NCI-H748 treated with DMSO at 0.1 percent for 48 hours (cell line): ENCODE measurements around the gene FOXA3.
A peak's percentile ranks its signal among the peaks of the same experiment; 100 is the strongest.
"Not testable (repeated sequence)": the region's sequence is repeated elsewhere in the genome, so short reads cannot be mapped to it uniquely, and the experiment has no call there.

Experiments used
- DNase-seq: peaks from one replicate; lab custom pipeline; 2025; lab: John Stamatoyannopoulos, UW

Gene FOXA3

DNA sequence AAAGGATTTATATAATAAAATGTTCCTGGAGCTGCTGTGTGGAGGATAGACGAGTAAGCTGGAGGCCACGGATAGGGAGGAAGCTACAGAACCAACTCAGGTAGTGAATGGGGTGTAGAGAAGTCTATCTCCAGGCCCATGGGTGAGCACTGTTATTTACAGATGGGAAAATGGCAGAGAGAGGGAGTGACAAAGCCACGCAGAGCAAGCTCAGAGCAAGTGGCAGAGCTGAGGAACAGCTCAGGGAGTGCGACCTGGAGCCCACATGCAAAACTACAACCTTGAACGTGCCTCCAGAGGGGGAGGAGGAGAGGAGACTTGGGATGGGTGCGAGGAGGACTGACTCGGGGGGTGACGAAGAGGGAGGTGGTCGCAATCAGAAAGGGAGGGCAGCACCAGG lies 35.6 kb upstream of the FOXA3 start:
- no peak for DNase-seq

DNA sequence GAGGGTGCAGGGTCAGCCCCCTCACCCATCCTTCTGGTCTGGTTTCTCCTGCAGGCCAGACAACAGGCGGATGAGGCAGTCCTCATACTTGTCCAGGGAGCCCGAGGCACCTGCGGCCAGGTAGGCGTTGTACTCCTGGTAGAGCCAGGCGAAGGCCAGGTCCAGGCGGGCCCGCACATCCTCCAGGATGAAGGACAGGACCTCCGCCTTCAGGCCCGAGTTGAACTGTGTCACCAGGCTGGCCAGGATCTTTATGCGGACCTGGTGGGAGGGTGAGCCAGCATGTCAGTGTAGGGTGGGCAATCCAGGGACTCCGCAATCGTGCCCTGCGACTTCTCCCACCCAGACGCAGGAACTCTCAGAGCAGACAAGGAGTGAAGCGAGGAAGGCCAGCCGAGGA lies 35.2 kb upstream of the FOXA3 start:
- DNase-seq: no peak

DNA sequence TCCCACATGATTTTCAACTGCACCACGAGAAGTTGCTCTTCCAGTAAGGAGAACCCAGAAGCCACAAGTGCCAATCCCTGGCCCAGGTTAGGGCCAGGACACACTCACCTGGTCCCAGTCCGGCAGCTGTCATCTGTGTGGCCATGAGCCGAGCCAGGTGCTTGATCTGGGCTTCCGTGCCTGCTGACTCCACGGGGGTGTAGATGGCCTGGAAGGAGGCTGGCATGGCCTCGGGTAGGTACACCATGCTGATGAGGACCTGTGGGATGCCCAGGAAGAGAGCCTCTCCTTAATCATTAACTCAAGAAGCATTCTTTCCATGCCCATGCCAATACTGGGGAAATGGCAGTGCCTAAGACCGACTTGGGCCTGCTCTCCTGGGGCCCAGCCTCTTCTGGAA lies 29.2 kb upstream of the FOXA3 start:
- no peak for DNase-seq

DNA sequence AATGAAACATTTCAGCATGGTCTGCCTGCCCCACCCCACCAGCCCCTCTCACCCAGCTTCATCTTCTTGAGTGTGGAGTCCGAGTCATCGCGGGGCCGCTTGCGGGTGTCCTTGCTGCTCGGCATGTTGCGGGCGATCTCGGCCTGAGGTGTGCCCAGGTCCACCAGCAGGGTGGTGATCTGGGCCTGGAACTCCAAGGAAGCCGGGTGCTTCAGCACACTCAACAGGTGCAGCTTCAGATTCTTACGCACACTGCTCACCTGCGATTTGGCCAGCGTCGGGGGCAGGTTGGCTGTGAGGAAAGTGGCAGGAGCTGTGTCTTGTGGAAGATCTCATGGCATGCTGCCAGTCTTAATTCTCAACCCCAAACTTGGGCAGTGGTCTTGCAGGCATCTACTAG lies 21.9 kb upstream of the FOXA3 start:
- DNase-seq: no peak

DNA sequence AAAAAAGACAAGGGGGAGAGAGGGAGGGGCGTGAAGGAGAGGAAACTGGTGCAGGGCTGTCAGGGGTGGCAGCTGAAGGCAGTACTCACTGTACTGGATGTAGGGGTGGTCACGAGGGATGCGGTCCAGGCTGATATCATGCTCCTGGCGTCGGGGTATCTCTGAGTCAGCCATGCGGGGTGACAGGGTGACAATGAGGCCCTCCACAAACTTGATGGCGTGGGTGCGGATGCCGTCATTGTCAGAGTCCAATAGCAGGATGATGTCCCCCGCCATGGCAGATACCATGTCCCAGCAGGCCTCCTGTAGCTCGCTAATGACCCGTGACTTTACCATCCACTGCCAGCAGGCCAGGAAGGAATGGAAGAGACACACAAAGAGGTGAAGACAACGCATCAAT lies 16.5 kb upstream of the FOXA3 start:
- no peak for DNase-seq

DNA sequence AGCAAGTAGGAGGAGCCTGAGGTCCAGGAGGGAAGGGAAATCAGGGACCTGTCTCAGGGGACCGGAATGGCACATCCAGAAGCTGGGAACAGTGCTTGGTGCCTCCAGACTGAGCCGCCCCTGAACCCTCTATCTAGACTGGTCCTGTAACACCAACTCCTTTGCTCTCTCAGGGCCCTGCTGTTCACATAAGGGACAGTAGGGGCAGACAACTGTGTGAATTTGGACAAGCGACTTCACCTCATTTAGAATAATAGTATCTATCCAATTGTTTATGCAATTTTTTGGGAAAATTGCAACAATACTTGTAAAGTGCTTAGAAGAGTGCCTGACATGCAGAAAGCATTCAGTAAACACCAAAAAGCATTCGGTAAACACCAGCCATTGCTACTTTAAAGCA lies 15.2 kb upstream of the FOXA3 start:
- DNase-seq: no peak

DNA sequence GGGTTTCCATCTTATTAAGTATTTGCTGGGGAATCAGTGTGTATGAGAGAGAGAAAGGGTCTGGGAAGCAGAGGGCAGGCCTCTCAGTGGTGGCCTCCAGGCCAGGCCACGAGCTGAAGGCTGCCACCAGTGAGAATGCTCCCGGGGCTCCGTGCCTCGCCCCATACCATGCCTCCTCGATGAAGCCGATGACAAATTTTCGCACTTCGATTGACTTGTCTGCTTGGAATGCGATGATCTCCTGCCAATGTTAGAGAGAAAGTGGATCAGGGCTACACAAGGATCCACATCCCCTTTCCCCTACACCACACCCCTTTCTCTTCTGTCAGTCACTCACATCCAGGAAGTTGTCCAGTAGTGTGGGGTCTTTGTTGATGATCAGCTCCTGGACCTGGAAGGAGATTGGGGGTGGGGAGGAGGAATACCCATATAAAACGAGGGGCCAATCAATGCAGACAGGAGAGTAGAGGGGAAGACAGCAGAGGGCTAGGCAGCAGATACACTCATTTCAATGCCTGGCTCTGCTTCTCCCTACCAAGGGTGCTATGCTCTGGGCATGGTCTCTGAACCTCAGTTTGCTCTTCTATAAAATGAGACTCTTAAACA lies 11.9 kb upstream of the FOXA3 start:
- DNase-seq: no peak

DNA sequence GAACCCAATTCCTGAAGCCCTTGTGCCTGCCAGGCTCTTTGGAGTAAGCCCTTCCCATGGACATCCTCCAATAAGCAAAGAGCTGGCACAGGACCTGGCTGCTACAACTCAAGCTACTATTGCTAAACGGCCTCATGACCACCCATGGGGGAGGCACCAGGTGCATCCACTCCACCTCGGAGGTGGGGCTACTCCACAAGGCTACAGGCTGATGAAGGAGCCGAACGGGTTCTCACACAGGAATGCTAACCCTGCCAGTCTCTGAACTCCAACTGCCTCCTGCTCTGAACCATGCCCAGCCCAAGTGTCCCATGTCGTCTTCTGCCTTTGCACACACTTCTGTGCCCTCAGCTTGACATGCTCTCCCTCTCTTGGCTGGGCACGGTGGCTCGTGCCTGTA lies 11.1 kb upstream of the FOXA3 start:
- no peak for DNase-seq

DNA sequence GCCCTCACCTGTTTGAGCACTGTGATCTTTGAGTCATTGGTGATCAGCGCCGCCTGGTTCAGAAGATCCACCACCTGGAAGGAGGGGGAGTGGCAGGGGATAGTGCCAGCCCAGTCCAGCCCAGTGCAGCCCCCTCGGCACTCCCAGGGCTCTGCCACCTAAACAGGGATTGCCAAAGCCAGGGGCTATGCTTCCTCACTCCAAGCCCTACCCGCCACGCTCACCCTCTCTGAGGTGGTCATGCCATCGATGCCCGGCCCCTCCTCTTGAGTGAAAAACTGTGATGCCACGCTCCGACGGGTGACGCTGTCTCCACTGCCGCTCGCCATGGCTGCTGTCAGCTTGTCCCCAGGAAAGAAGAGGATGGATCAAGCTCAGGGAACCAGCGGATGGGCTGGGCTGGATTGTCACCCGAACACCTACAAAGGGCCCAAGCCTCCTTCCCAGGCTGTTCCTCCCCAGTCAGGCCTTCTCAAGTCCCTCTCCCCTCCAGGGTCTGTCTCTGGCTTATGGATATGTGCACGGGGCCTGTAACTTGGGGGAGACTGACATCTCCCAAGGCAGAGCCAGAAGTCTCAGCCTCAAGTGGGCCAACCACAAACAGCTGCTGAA lies 9.9 kb upstream of the FOXA3 start:
- DNase-seq: no peak

DNA sequence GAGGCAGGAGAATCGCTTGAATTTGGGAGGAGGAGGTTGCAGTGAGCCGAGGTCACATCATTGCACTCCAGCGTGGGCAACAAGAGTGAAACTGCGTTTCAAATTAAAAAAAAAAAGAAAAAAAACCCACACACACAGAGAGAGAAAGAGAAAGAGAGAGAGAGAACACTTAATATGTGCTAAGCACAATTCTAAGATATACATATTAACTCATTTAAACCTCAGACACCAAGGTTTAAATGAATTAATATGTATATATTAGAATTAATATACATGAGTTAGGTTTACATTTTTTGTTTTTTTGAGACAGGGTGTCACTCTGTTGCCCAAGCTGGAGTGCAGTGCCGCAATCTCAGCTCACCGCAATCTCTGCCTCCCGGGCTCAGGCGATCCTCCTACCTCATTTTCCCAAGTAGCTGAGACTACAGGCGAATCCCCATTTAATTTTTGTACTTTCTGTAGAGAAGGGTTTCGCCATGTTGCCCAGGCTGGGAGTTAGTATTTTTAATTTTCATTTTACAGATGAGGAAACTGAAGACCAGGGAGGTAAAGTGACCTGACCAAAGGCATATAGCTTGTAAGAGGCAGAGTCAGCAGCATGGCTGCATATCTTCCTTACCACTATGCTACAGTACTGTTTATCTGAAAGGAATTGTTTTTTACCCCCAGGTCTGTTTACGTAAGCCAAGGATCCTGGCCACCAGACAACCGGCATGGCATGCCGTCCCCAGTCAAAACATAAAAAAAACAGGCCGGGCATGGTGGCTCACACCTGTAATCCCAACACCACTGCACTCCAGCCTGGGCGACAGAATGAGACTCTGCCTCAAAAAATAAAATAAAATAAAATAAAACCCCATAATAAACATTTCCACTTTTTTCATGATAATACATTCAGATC lies 3.5 kb upstream of the FOXA3 start:
- no peak for DNase-seq

DNA sequence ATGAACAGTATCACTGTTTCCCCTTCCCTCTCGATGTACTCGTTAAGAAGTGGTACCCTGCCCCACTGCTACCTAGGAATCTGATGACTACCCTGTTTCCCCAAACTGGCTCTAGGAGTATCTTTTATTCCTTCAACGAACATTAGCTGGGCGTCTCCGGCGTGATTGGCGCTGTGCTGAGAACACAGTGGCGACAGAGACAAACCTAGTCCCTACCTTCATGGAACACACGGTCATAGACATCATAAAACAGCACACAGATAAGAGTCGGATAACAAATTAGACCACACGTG lies 1.9 kb upstream of the FOXA3 start:
- DNase-seq: no peak

DNA sequence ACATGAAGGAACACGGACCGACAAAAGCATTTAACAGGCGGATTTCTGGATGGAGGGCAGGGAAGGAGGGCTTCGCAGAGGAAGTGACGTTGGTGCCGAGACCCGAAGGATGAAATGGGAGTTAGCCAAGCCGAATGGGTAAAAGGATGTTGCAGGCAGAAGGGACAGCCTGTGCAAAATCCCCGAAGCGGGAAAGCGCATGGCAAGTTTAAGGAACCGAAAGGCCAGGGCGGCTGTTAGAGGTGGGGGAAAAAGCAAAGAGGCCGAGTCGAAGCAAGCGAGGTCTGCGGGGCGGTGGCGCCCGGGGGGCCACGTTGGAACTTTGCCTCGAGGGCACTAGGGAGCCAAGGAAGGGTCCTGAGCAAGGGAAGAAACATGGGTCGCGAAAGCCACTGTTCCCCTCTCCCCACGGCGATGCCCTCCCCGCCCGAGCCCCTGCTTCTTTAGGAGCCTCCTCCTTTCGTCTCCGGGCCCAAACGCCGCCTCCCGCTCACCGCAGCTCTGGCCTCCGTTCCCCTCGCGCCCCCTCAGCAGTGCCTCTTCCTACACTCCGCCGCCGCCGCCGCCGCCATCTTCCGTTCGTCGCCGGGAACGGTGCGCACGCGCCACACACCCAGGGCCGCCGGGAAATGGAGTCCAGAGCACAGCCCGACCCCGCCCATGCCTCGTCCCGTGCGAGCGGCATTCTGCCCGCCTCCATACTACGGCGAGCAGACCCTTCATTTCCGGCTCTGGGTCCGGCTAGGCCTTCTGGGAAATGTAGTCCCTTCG lies 1.4 kb upstream of the FOXA3 start, which contains the start of gene SYMPK:
Gene SYMPK, minus strand, starts transcription at position 584 of the 771 bp plus-strand sequence. CDS start 8,652 bp downstream, outside the sequence.
- peak; percentile 99 for DNase-seq

DNA sequence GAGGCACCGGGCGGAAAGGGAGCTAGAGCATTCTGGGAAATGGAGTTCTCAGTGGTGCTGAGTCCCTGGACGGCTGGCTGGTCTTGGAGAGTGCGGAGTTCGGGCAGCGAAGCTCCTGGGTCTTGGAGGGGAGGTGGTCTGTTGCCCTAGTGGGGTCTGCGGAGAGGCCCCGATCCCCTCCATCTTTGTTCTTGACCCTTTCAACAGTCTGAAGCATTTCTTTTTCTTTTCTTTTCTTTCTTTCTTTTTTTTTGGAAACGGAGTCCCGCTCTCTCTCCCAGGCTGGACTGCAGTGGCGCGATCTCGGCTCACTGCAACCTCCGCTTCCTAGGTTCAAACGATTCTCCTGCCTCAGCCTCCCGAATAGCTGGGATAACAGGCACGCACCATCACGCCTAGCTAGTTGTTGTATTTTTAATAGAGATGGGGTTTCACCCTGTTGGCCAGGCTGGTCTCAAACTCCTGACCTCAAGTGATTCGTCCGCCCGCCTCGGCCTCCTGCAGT lies 739 bp upstream of the FOXA3 start:
- no peak for DNase-seq

DNA sequence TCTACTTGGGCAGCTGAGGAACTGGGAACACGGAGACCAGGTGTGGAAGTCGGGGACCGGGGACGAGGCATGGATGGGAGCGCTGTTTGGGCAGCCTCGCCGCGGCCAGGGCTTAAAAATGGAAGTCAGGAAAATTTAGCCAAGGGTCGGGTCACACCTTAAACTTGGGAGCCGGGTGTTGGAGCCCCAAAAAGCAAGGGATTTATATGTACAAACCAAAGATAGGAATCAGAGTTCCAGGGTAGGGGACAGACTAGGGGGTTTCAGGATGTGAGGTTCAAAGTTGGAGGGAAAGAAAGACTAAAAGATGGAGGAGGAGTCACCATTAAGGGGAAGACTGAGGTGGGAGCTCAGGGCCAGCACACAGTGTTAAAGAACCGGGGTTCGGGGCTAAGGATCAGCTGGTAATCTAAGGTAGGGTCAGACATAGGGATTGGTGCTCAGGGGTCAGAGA lies 530 bp downstream of the FOXA3 start:
- no peak for DNase-seq

DNA sequence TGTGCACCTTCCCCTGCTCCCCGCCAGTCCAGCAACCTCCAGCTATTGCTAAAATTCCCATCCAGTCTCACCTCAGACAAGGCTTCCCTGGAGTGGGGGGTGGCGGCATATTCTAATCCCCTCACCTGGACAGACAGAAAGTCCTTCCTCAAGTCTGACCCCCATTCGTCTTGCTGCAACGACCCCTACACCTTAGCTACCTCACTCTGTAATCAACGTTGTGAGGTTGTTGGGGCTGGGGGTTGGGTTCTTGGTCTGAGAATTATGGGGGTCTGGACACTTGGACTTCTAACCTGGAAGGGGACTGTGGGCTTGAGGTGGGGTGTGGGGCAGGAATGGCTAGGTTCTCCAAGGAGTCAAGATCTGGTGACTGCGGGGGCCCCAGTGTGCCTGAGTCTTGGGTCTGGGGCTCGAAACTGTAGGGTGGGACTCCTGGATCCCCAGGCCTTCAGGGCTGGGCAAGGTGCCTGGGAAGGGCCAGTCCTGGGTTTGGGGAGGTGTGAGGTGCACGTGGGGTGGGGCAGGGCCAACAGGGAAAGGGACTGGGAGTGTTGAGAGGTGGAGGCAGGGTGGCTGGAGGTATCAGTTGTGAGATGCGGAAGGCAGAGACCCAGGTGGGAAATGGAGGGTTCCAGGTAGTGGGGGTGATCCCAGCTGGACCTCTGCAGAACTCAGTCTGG lies 1.3 kb downstream of the FOXA3 start:
- no peak for DNase-seq

DNA sequence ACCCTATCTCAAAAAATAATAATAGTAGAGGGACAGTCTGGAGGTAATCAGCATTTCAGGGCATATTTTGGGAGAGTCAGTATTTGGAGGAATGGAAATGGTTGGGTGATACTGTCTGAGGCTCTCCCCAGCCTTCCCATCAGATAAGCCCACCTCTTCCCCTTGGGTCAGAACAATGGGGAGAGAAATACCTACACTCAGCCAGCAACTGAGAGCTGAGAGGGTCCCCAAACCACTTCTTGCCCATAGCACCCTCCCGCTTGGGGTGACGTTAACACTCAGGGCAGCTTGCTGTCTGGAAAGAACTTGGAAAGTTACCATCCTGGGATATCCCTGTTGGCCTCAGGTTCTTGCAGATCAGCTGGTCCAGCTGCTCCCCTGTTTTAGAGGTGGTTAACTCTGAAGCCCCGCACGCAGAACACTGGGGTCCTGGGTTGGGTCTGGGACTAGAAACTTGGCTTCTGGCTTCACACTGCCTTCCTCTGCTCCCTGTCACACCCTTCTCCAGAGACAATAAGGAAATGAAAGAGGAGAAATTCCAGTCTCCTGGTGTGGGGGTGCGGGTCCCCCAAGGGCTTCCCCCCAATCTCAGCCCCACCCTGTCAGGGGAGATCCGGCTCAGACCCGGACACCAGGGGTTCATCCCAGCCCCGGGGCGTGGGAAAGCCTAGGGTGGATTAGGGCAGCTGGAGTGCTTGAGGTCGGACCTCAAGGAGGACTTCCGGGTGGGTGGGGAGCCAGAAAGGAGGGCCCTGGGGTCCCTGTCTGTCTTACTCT lies 2.5 kb downstream of the FOXA3 start:
- DNase-seq: no peak

DNA sequence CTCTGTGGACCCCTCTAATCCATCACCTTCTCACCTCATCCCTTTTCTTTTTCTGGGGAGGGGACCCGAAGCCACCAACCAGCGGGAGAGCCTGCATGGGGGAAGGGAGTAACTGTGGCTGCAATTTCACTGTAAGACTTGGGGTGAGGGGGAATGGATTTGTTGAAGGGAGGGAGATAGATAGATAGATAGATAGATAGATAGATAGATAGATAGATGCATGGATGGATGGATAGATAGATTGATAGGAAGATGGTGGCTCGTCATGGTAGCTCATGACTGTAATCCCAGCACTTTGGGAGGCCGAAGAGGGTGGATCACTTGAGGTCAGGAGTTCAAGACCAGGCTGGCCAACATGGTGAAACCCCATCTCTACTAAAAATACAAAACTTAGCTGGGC lies 3.1 kb downstream of the FOXA3 start:
- not testable (repeated sequence) for DNase-seq

DNA sequence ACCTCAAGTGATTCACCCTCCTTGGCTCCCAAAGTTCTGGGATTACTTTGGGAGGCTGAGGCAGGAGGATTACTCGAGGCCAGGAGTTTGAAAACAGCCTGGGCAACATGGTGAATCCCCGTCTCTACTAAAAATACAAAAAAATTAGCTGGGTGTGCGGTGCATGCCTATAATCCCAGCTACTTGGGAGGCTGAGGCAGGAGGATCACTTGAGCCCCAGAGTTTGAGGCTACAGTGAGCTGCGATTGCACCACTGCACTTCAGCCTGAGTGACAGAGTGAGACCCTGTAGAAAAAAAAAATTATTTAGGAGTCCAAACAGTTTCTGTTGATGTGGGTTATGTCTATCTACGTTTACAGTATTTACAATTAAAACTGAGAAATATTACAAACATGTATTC lies 6.7 kb downstream of the FOXA3 start:
- DNase-seq: no peak

DNA sequence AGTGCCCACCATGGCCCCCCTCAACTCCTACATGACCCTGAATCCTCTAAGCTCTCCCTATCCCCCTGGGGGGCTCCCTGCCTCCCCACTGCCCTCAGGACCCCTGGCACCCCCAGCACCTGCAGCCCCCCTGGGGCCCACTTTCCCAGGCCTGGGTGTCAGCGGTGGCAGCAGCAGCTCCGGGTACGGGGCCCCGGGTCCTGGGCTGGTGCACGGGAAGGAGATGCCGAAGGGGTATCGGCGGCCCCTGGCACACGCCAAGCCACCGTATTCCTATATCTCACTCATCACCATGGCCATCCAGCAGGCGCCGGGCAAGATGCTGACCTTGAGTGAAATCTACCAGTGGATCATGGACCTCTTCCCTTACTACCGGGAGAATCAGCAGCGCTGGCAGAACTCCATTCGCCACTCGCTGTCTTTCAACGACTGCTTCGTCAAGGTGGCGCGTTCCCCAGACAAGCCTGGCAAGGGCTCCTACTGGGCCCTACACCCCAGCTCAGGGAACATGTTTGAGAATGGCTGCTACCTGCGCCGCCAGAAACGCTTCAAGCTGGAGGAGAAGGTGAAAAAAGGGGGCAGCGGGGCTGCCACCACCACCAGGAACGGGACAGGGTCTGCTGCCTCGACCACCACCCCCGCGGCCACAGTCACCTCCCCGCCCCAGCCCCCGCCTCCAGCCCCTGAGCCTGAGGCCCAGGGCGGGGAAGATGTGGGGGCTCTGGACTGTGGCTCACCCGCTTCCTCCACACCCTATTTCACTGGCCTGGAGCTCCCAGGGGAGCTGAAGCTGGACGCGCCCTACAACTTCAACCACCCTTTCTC lies 8.2 kb downstream of the FOXA3 start:
- no peak for DNase-seq

DNA sequence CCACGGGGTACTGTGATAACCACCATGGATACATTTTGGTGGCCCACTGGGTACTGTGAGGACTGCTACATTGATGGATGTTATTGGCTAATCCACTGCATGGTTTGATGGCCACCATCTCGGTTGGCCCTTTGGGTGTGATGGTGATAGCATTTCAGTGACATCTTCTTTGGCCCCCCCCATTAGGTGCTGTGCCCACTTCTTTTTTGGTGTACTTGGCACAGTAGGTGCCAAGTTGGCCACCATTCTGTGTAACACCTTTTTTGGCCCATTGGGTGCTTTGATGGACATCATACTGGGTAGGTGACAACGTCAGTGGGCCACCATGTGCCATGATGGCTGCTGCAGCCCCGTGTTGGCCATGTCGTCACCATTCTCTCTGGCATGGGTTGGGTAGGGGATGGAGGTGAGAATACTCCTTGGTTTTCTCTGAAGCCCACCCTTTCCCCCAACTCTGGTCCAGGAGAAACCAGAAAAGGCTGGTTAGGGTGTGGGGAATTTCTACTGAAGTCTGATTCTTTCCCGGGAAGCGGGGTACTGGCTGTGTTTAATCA lies 9.2 kb downstream of the FOXA3 start:
- DNase-seq: no peak
